Lung microvascular endothelial cell (primary cell): ENCODE results near the gene OTOGL. TPM values are rescaled to one million over a fixed set of nuclear protein-coding genes. Genes with fewer than 3 reads are reported as not detected.
A peak's percentile ranks its signal among the peaks of the same experiment; 100 is the strongest.

Source experiments
- DNase-seq, 2 donors: peaks; one replicate each; pipeline versions ENCODE4 v3.0.0 to v3.0.0-alpha.2; 2010; ENCODE audit warnings: low read depth in 2 of 2
- total RNA-seq: library from RNA; depleted of rRNA; stranded (reverse); fragments of >200 nt; gene quantifications from 2 replicates; pipeline ENCODE4 v1.2.1, GENCODE V29; 2014

Gene OTOGL
- total RNA-seq, 1 donor from 2014 or later, result under 0.01 TPM

GRCh38 chr12:80353254-80353653 is 253.9 kb downstream of the OTOGL start:
- DNase-seq, result peak in 1 of 2 donors; percentile 29

- peak; percentile 80 to 86 for DNase-seq
These were observed 256.8 kb downstream of the OTOGL start for GRCh38 chr12:80356097-80356496.

DNA sequence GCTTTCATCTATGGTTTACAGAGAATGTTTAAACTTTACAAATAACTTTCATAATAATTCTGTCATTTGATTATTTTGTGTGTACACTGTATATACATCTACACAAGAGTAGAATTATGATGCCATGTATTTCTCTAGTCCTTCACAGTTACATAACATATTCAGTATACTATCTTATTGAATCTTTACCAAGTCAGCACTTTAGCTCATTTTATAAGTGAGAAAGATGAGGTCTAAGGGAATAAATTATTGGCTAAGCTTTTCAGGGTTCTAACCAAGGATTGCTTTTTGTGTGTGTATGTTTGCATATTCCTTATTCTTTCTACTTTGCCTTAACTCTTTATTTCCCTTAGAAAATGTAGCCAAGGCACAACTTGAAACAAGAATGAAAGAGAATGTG is 260.4 kb downstream of the OTOGL start:
- no peak for DNase-seq

- DNase-seq, result peak in 1 of 2 donors; percentile 16
These were observed 264.7 kb downstream of the OTOGL start for GRCh38 chr12:80364056-80364455.

- no peak for DNase-seq
These were observed 274.3 kb downstream of the OTOGL start for GRCh38 chr12:80373666-80374065.

DNA sequence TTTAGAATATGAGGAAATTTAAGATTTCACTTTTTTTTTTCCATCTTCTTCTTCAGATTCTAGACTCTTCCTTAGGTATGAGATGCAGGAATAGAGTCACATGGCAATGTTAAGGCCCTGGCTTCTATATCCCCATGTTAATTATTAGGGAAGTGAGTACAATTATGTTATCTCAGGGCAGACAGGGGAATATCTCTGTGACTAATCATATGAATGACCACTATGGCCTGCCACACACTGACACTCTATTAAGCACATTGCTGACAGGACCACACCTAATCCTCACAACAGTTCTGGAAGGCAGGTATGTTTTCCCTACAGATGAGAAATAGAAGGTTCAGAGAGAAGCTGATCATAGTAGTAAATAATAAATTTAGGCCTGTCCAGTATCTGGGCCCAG is 275.3 kb downstream of the OTOGL start:
- no peak for DNase-seq

DNA sequence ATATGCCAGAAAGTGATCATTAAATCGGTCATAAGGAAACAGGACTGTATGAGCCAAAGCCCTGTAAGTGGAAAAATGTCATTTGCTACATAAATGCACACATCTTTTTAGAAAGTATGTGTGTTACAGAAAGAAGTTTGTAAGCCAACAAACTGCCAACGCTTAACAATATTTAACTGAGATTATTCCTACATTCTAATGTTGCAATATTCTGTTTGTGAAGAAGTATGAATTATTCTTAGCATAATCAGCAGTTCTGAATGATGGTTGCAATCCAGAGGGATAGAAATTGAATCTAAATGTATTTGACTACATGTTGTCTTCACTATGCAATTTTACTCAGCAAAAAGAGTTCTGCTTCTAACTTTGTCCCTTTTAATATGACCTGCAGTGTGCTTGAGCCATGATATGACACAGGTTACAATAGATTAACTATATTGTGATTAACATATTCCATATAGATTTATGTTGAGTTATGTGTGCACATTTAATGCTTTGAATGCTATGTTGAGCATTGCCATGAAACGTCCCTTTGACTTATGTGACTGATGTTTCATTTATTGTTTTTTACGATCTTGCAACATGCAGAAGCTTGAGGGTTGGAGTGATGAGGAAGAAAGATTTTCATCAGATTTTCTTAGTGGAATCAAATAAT is 277.9 kb downstream of the OTOGL start:
- DNase-seq, result no peak

- DNase-seq, result no peak
These were observed 281.8 kb downstream of the OTOGL start for GRCh38 chr12:80381121-80381520.

DNA sequence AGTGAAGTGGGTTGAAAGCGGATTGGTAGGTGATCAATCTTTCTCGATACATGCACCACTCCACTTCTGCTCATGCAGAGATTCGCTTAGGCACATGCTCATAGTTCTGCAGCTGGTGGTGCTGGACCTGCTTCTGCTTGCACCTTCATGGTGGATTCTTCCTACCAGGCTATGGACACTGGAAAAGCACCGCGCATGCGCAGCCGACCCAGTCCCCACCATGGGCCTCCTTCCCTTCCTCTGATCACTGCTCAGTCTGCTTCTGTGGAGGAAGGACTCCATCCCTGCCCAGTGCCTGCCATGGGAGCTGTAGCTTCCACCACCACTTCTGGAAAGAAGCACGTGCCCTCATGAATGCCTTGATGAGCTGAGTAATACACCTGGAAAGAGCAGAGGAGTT is 282.9 kb downstream of the OTOGL start:
- no peak for DNase-seq

- DNase-seq, result no peak
These were observed 301.2 kb downstream of the OTOGL start for GRCh38 chr12:80400571-80400991.

DNA sequence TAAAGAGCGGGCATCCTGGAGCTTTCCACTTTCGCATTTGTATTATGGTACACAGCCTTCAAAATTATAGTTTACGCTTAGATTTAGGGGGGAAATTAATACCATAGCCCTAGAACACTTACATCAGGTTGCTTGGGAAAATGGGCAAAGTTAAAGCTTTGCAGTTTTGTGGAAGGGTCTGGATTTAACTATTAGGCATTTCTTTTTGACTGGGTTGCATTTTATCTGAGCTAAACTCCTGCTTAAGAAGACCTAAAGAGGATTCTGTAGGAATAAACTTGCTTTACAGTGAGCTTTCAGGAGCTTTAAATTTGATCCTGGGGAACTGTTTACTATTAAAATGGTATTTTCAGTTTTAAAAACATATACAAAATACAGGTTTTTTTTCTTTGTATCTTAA is 301.9 kb downstream of the OTOGL start:
- DNase-seq, result no peak

- DNase-seq, result no peak
These were observed 305.3 kb downstream of the OTOGL start for GRCh38 chr12:80404629-80405028.

- DNase-seq, result no peak
These were observed 306.9 kb downstream of the OTOGL start for GRCh38 chr12:80406253-80406652.

DNA sequence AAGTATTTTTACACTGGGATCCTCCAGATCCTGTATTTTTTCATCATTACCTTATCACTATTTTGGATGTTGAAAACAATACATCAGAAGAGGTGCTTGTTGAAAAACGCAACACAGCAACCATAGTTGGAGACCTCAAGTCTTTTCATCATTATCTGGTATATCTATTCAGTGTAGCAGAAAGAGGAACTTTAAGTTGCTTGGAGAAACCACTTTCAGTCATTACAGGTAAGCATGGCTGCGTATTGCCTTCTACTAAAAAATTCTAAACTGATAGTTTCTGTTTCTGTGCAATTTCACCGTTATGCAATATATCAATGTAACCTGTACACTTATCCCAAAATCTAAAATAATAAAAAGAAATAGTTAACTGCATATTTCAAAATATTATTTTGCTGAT is 312.4 kb downstream of the OTOGL start:
- DNase-seq, result no peak

DNA sequence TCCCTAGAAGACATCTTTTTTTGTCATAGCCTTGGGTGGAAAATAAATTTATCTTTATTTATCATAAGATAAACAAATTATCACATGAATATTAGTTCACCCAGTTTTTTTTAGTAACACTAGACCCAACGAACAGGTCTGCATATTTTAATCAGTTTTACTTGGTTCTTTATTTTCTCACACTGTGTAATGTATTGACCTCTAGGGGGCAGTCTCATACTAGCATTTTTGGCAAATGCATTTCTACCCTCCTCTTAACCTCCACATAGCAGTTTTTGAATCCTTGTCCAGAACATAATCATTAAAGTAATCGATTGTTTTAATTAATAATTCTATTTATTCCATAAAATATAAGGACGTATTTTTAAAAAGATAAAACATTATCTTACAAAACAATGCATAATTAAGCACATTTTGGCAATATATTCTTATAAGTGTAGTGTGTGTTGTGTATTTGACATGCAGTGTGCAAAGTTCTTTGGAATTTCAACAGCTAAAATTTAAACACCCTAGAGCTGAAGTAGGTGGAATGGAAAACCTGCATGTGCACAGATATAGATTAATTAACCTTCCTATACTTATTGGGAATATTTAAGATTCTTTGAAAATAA is 313.1 kb downstream of the OTOGL start:
- DNase-seq, result peak; percentile 52 to 57

GRCh38 chr12:80413462-80413861 is 314.1 kb downstream of the OTOGL start:
- no peak for DNase-seq

GRCh38 chr12:80415466-80415865 is 316.1 kb downstream of the OTOGL start:
- no peak for DNase-seq

- no peak for DNase-seq
These were observed 320.3 kb downstream of the OTOGL start for GRCh38 chr12:80419644-80420043.

DNA sequence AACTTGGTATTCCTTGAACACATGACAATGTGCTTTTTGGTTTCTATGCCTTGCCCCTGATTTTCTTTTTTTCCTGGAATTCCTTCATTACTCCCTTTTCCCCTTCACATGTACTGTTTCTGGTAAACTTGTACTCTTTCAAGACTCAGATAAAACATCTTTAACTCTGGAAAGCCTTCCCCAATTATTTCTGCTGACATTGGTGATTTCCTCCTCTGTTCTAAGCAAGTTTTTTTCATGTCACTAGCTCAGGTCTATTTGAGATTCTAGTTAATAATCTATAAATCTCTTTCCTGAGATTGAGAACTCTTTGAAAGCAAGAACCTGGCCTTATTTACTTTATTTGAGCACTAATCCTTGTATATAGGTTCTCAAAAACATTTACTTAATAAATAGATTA is 320.7 kb downstream of the OTOGL start:
- no peak for DNase-seq

DNA sequence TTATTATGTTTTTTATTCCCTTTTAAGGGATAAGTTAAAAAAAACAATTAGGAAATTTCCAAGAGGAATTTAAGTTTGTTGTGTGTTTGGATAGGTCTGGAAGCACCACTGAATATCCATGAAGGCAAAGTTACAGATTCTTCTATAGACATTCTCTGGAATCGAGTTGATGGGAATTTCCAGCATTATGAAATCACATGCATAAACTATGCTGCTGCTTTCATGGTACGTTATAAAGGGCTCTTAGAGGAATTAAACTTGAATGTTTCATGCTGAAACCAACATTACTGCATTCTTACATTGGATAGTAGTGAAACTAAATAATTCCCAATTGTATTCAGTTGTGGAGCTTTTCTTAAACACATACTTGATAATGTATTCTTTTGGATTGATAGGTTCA is 323.2 kb downstream of the OTOGL start:
- no peak for DNase-seq
